H1 (cell line): ENCODE measurements around the gene ZSWIM4. TPM values are rescaled to one million over a fixed set of nuclear protein-coding genes. Genes with fewer than 3 reads are reported as not detected.
A peak's percentile ranks its signal among the peaks of the same experiment; 100 is the strongest.

Experiments
- CTCF ChIA-PET: fragments of 300-600 bp; sonication (Branson Sonifier 250); formaldehyde crosslinking; loops from one replicate; lab custom pipeline; 2021; ENCODE audit not compliant: partially characterized antibody; lab: Charles Lee
- POLR2A ChIA-PET: fragments of 300-600 bp; sonication (Branson Sonifier 250); formaldehyde crosslinking; loops from one replicate; lab custom pipeline; 2021; ENCODE audit warnings: inconsistent platforms; ENCODE audit not compliant: partially characterized antibody; lab: Charles Lee
- DNase-seq, 2 experiments: peaks; one replicate each; pipeline versions ENCODE4 v3.0.0 to v3.0.0-alpha.2; 2010 to 2022; ENCODE audit warnings: low spot score in 2 of 2, low read depth in 1 of 2, mixed read lengths in 1 of 2
- FAIRE-seq: peaks from 2 replicates; lab custom pipeline; 2011; peaks lifted over from hg19 to GRCh38; lab: Jason Lieb, UNC
- H2AFZ ChIP-seq: 2 replicates; pipeline ENCODE4 v1.8.1; 2012; ENCODE audit warnings: low read length, inconsistent platforms
- H2AK5ac ChIP-seq: 2 replicates; pipeline ENCODE4 v1.6.1; 2013; ENCODE audit warnings: low read depth, low read length
- H2BK120ac ChIP-seq: replicated peaks from 2 replicates; pipeline ENCODE3; 2013; ENCODE audit warnings: low read depth, low read length, inconsistent platforms
- H2BK12ac ChIP-seq: 2 replicates; pipeline ENCODE4 v1.6.1; 2013; ENCODE audit warnings: low read depth, low read length
- H2BK15ac ChIP-seq: 2 replicates; pipeline ENCODE4 v1.6.1; 2013; ENCODE audit warnings: low read length
- H2BK20ac ChIP-seq: 2 replicates; pipeline ENCODE4 v1.6.1; 2013; ENCODE audit warnings: low read length
- H2BK5ac ChIP-seq: 2 replicates; pipeline ENCODE4 v1.6.1; 2013; ENCODE audit warnings: low read depth, low read length
- H3K14ac ChIP-seq: 2 replicates; pipeline ENCODE4 v1.6.1; 2013; ENCODE audit warnings: inconsistent platforms; ENCODE audit not compliant: insufficient read length
- H3K18ac ChIP-seq: 2 replicates; pipeline ENCODE4 v1.6.1; 2013; ENCODE audit warnings: low read length; ENCODE audit errors: extremely low read depth
- H3K23ac ChIP-seq: 2 replicates; pipeline ENCODE4 v1.6.1; 2013; ENCODE audit warnings: inconsistent platforms; ENCODE audit not compliant: insufficient read length
- H3K23me2 ChIP-seq: 2 replicates; pipeline ENCODE4 v1.6.1; 2013; ENCODE audit warnings: low read depth, low read length
- H3K27ac ChIP-seq: 2 replicates; pipeline ENCODE4 v1.6.1; 2011; ENCODE audit warnings: low read depth, low read length, inconsistent platforms
- H3K27me3 ChIP-seq, 4 experiments: replicated peaks in 1 of 4; 1 replicate in 1 of 4; 2 replicates in 3 of 4; pipeline versions ENCODE4 v1.6.1 to v1.8.1; 2011 to 2013; ENCODE audit warnings: low read length in 3 of 4, mild to moderate bottlenecking in 3 of 4, inconsistent platforms in 2 of 4, mixed read lengths in 2 of 4, moderate library complexity in 1 of 4; ENCODE audit not compliant: control insufficient read depth in 3 of 4, insufficient read depth in 3 of 4; ENCODE audit errors: extremely low read depth in 1 of 4
- H3K36me3 ChIP-seq, 4 experiments: 2 replicates each; pipeline versions ENCODE4 v1.6.1 to v1.8.1; 2011 to 2013; ENCODE audit warnings: mild to moderate bottlenecking in 4 of 4, low read length in 3 of 4, moderate library complexity in 2 of 4, control low read depth in 1 of 4, inconsistent platforms in 1 of 4; ENCODE audit not compliant: insufficient read depth in 4 of 4, control insufficient read depth in 2 of 4
- H3K4ac ChIP-seq: replicated peaks from 2 replicates; pipeline ENCODE3; 2013; ENCODE audit warnings: low read length, low read depth, mixed read lengths, inconsistent platforms; ENCODE audit not compliant: insufficient read length
- H3K4me1 ChIP-seq, 4 experiments: replicated peaks in 1 of 4; 1 replicate in 1 of 4; 2 replicates in 3 of 4; pipeline versions ENCODE4 v1.6.1 to v1.8.1; 2011 to 2013; ENCODE audit warnings: low read length in 3 of 4, inconsistent platforms in 2 of 4, mixed read lengths in 1 of 4; ENCODE audit not compliant: insufficient read depth in 4 of 4, control insufficient read depth in 3 of 4
- H3K4me2 ChIP-seq, 2 experiments: 2 replicates each; pipeline versions ENCODE4 v1.6.1 to v1.8.1; 2011 to 2013; ENCODE audit warnings: low read depth in 2 of 2, low read length in 2 of 2, control low read depth in 1 of 2, inconsistent platforms in 1 of 2, mild to moderate bottlenecking in 1 of 2; ENCODE audit not compliant: insufficient read depth in 1 of 2
- H3K4me3 ChIP-seq, 4 experiments: fragments of 200-600, 300-600 bp in 1 of 4; sonication (generic), shearing (Covaris generic), sonication (Bioruptor Twin) in 1 of 4; 2 replicates each; pipeline versions ENCODE4 v1.5.1 to v1.8.1; 2011 to 2016; ENCODE audit warnings: low read length in 4 of 4, low read depth in 3 of 4, control low read depth in 2 of 4, inconsistent platforms in 2 of 4, mild to moderate bottlenecking in 2 of 4, mixed read lengths in 1 of 4, moderate library complexity in 1 of 4; ENCODE audit not compliant: insufficient read depth in 2 of 4; ENCODE audit errors: extremely low read depth in 1 of 4
- H3K56ac ChIP-seq: replicated peaks from 2 replicates; pipeline ENCODE3; 2013; ENCODE audit warnings: low read depth, mild to moderate bottlenecking, mixed read lengths, low read length, inconsistent platforms; ENCODE audit not compliant: insufficient read length
- H3K79me1 ChIP-seq: 2 replicates; pipeline ENCODE4 v1.6.1; 2013; ENCODE audit warnings: low read depth, low read length, control low read depth
- H3K79me2 ChIP-seq, 2 experiments: 2 replicates each; pipeline versions ENCODE4 v1.6.1 to v1.8.1; 2012 to 2013; ENCODE audit warnings: low read length in 2 of 2, mild to moderate bottlenecking in 2 of 2, inconsistent platforms in 1 of 2; ENCODE audit not compliant: insufficient read depth in 2 of 2, control insufficient read depth in 1 of 2
- H3K9ac ChIP-seq, 4 experiments: replicated peaks in 1 of 4; 1 replicate in 1 of 4; 2 replicates in 3 of 4; pipeline versions ENCODE4 v1.6.1 to v1.8.1; 2011 to 2013; ENCODE audit warnings: low read depth in 3 of 4, low read length in 3 of 4, control low read depth in 2 of 4, mild to moderate bottlenecking in 2 of 4, moderate library complexity in 2 of 4, inconsistent platforms in 1 of 4; ENCODE audit errors: extremely low read depth in 1 of 4
- H3K9me3 ChIP-seq, 2 experiments: 2 replicates each; pipeline versions ENCODE4 v1.6.1 to v1.8.1; 2012 to 2013; ENCODE audit warnings: mild to moderate bottlenecking in 2 of 2, moderate library complexity in 2 of 2, control low read depth in 1 of 2, inconsistent platforms in 1 of 2, low read depth in 1 of 2, low read length in 1 of 2, mixed read lengths in 1 of 2; ENCODE audit not compliant: insufficient read depth in 2 of 2
- H4K20me1 ChIP-seq, 2 experiments: replicated peaks in 1 of 2; 2 replicates each; pipeline versions ENCODE3 to v1.8.1; 2011 to 2013; ENCODE audit warnings: inconsistent platforms in 2 of 2, low read length in 2 of 2, mild to moderate bottlenecking in 1 of 2; ENCODE audit not compliant: insufficient read depth in 2 of 2, control insufficient read depth in 1 of 2
- H4K5ac ChIP-seq: 2 replicates; pipeline ENCODE4 v1.6.1; 2013; ENCODE audit warnings: low read length, low read depth, mixed read lengths, inconsistent platforms; ENCODE audit not compliant: insufficient read length
- H4K8ac ChIP-seq: 2 replicates; pipeline ENCODE4 v1.8.0; 2013; ENCODE audit warnings: mild to moderate bottlenecking, moderate library complexity, low read length, inconsistent platforms; ENCODE audit not compliant: insufficient read depth; ENCODE audit errors: extremely low read depth
- H4K91ac ChIP-seq: replicated peaks from 2 replicates; pipeline ENCODE3; 2013; ENCODE audit warnings: low read length, mixed read lengths, inconsistent platforms; ENCODE audit not compliant: insufficient read length
- BCL11A ChIP-seq, 2 experiments: IDR thresholded peaks; one replicate each; pipeline ENCODE4 v1.6.1; 2011; ENCODE audit warnings: low read depth in 2 of 2, low read length in 2 of 2, mild to moderate bottlenecking in 2 of 2
- POLR2AphosphoS5 ChIP-seq: IDR thresholded peaks from 2 replicates; pipeline ENCODE4 v1.6.1; 2011; ENCODE audit warnings: low read depth, low read length
- RNF2 ChIP-seq: fragments of 200-900, 300-1000 bp; sonication (generic); IDR thresholded peaks from 2 replicates; pipeline ENCODE4 v1.7.1; 2016; ENCODE audit warnings: borderline replicate concordance, low read depth, mild to moderate bottlenecking, antibody characterized with exemption, low read length; ENCODE audit not compliant: poor library complexity, severe bottlenecking; ENCODE audit errors: missing control alignments
- RXRA ChIP-seq: IDR thresholded peaks from 2 replicates; pipeline ENCODE4 v1.6.1; 2011; ENCODE audit warnings: low read depth, mild to moderate bottlenecking, low read length, moderate library complexity; ENCODE audit not compliant: insufficient read depth
- SP4 ChIP-seq: IDR thresholded peaks from 2 replicates; pipeline ENCODE4 v1.6.1; 2012; ENCODE audit warnings: low read length, inconsistent platforms
- TAF1 ChIP-seq: IDR thresholded peaks from 2 replicates; pipeline ENCODE4 v1.6.1; 2011; ENCODE audit warnings: mild to moderate bottlenecking, low read depth, low read length
- TCF12 ChIP-seq: IDR thresholded peaks from 2 replicates; pipeline ENCODE4 v1.6.1; 2011; ENCODE audit warnings: low read depth, mild to moderate bottlenecking, low read length
- WGBS, 2 experiments: shearing (Covaris generic) in 1 of 2; methylation state at CpG; one replicate each; pipeline versions ENCODE4 v1.1.6 to v1.1.7; 2013 to 2015; ENCODE audit warnings: low lambda C conversion rate in 2 of 2, mixed read lengths in 2 of 2, inconsistent platforms in 1 of 2, low coverage in 1 of 2, missing lambda C conversion rate in 1 of 2; ENCODE audit not compliant: insufficient replicate concordance in 2 of 2, insufficient coverage in 1 of 2, insufficient read length in 1 of 2; ENCODE audit errors: extremely low coverage in 1 of 2, missing lambda C conversion rate in 1 of 2; 5-methylcytosine and 5-hydroxymethylcytosine counted together
- polyA plus RNA-seq, 7 experiments: library from polyadenylated mRNA; depleted of rRNA in 3 of 7; stranded (reverse) in 5 of 7; unstranded in 2 of 7; fragments of >200 nt in 5 of 7; fragments of 200-250 nt in 2 of 7; gene quantifications; 1 replicate in 5 of 7; 2 replicates in 1 of 7; 4 replicates in 1 of 7; pipeline versions ENCODE4 v1.2.1 to v1.2.3, GENCODE V29; 2011 to 2013; ENCODE audit warnings: missing spikeins in 2 of 7, mixed read lengths in 2 of 7
- total RNA-seq: library from RNA; stranded (reverse); fragmentation: NEBNext Ultra II Directional; extraction: Animal tissue kit (Norgen Biotek cat#: 25700); gene quantifications from 2 replicates; pipeline ENCODE4 v1.2.1, GENCODE V29; 2021
- TF ChIP-seq, protein P1 (sequence below), 3 experiments: IDR thresholded peaks; 1 replicate in 2 of 3; 2 replicates in 1 of 3; pipeline versions ENCODE4 v1.5.1 to v1.6.1; 2011; ENCODE audit warnings: low read length in 3 of 3, mild to moderate bottlenecking in 3 of 3, inconsistent platforms in 2 of 3, low read depth in 1 of 3, moderate library complexity in 1 of 3; ENCODE audit not compliant: insufficient read depth in 1 of 3; ENCODE audit errors: control extremely low read depth in 1 of 3

ZSWIM4 gene
- total and polyA plus RNA-seq, 2 of the 8 experiments (the other 6 are each of a cell fraction or from before 2014, with no cell fraction given) = 12.2 to 31.1 TPM

DNA sequence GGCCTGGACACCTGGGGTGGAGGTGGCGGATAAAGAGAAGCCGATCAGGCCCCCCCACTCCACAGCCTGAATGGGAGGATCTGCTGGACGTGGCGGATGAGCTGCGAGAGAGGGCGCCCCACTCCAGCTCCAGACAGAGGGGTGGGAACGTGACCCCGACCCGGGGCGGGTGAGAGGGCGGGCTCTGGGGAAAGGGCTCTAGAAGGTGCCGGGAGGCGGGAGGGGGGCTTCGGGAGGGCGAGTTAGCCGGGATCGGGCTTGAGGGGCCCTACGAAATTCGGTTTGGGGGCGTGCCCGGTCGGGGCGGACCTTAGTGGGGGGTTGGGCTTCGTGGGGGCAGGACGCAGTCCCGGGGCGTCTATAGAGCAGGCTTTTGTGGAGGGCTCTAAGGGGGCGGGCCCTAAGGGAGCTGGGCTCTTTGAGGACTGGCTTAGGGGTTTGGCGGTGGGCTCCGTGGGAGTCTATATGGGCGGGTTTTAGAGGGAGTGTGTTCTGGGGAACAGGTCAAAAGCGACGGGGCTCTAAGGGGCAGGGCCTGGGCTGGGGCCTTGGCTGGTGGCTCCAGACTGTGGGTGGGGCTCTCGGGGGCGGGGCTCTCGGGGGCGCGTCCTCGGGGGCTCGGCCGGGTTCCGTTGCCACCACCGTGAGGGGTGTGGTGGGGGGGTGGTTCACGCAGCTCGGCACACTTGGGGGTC, 77.6 kb downstream of the ZSWIM4 start:
- Histone ChIP-seq H4K8ac (0 out of 2 replicates have a peak overlapping the region, but pooled peaks have one; percentile 25), H3K4ac (no peak overlapping the region), H3K9me3 (no peaks in the 10 kb centered on the region), H2BK5ac (no peak overlapping the region), H2BK15ac (no peak overlapping the region), H4K91ac (no peak overlapping the region), H4K20me1 (peaks cover 0 to 12% of the 10 kb centered on the region in 2 experiments), H2BK12ac (no peak overlapping the region), H3K56ac (no peak overlapping the region), H3K36me3 (no peaks in the 10 kb centered on the region), H3K27me3 (peaks cover 36 to 90% (median 66%) of the 10 kb centered on the region in 4 experiments), H3K23me2 (no peaks in the 10 kb centered on the region), H3K27ac (no peak overlapping the region), H2AFZ (no peak overlapping the region), H3K79me2 (no peaks in the 10 kb centered on the region), H3K4me1 (no peaks in the 10 kb centered on the region; a peak in 2 of 7 replicates), H3K14ac (no peak overlapping the region), H3K23ac (no peak overlapping the region), H3K18ac (no peak overlapping the region), H2AK5ac (no peak overlapping the region), H2BK120ac (no peak overlapping the region), H3K4me2 (peak overlapping the region; percentile 8 to 52; a peak in 3 of 4 replicates), H3K4me3 (peak overlapping the region in 1 of 4 experiments; percentile 49; a peak in 3 of 8 replicates), H3K9ac (no peak overlapping the region), H4K5ac (no peak overlapping the region), H2BK20ac (no peak overlapping the region), H3K79me1 (no peaks in the 10 kb centered on the region)
- ChIA-PET POLR2A (interaction anchor here (0.8 to 1.8 kb wide), 8 partner anchors 9 to 66 kb away, joined by 3 to 7 read pairs (median 4); no protein-coding TSS in a partner anchor), CTCF (interaction anchor here (0.6 to 2.0 kb wide), 12 partner anchors 10 to 176 kb away, joined by 3 to 13 read pairs (median 3); no protein-coding TSS in a partner anchor)
- FAIRE-seq (peak; percentile 48), DNase-seq (peak in 1 of 2 experiments; percentile 86)
- 4% methylated on average over 29 of the region's 45 CpGs; no CpG with 5 or more reads in 1 of the 2 experiments for WGBS, 2 experiments
- TF ChIP-seq RXRA = 0 out of 2 replicates have a peak, but pooled peaks have one; percentile 44
- peak; percentile 77; the same call in 1 of the 2 replicates for TF ChIP-seq SP4
- no peak for TF ChIP-seq RNF2
- no peak for TF ChIP-seq BCL11A (IDR thresholded peaks at IDR 0.05; ENCODE audit: low read depth in 2 of 2, low read length in 2 of 2)
- peak; percentile 87 for TF ChIP-seq POLR2AphosphoS5
- TF ChIP-seq, protein P1, sequence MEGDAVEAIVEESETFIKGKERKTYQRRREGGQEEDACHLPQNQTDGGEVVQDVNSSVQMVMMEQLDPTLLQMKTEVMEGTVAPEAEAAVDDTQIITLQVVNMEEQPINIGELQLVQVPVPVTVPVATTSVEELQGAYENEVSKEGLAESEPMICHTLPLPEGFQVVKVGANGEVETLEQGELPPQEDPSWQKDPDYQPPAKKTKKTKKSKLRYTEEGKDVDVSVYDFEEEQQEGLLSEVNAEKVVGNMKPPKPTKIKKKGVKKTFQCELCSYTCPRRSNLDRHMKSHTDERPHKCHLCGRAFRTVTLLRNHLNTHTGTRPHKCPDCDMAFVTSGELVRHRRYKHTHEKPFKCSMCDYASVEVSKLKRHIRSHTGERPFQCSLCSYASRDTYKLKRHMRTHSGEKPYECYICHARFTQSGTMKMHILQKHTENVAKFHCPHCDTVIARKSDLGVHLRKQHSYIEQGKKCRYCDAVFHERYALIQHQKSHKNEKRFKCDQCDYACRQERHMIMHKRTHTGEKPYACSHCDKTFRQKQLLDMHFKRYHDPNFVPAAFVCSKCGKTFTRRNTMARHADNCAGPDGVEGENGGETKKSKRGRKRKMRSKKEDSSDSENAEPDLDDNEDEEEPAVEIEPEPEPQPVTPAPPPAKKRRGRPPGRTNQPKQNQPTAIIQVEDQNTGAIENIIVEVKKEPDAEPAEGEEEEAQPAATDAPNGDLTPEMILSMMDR (IDR thresholded peaks at IDR 0.05; ENCODE audit: control extremely low read depth in 1 of 3, insufficient read depth in 1 of 3, low read depth in 1 of 3, low read length in 3 of 3) = peak; percentile 18 to 47 (median 36)
- TF ChIP-seq TAF1 = no peak
- TF ChIP-seq TCF12 = no peak
